Measurements from ENCODE around the gene MDFI. TPM values are rescaled to one million over a fixed set of nuclear protein-coding genes. Genes with fewer than 3 reads are reported as not detected.

Gene MDFI
- total RNA-seq, 2 experiments from 2014 or later = not detected

GRCh38 chr6:41657131-41658094, 19.1 kb downstream of the MDFI start:
- ChIA-PET CTCF (interaction anchor here (1.7 kb wide), 1 partner anchor 26 kb away, joined by 8 read pairs; no protein-coding TSS in a partner anchor), POLR2A (no interaction called here)
- Mint-ChIP-seq H3K9me3 (no peaks in the 10 kb centered on the region), H3K36me3 (ENCODE audit: low read depth) (no peaks in the 10 kb centered on the region), H3K27me3 (peaks cover 23% of the 10 kb centered on the region), H3K4me1 (ENCODE audit: low read depth) (no peaks in the 10 kb centered on the region), H3K27ac (no peak overlapping the region), H3K4me3 (no peak overlapping the region)
- intact Hi-C loops (cut with micrococcal nuclease) = no loop called here
- DNase-seq = no peak
- TF ChIP-seq, protein P1, sequence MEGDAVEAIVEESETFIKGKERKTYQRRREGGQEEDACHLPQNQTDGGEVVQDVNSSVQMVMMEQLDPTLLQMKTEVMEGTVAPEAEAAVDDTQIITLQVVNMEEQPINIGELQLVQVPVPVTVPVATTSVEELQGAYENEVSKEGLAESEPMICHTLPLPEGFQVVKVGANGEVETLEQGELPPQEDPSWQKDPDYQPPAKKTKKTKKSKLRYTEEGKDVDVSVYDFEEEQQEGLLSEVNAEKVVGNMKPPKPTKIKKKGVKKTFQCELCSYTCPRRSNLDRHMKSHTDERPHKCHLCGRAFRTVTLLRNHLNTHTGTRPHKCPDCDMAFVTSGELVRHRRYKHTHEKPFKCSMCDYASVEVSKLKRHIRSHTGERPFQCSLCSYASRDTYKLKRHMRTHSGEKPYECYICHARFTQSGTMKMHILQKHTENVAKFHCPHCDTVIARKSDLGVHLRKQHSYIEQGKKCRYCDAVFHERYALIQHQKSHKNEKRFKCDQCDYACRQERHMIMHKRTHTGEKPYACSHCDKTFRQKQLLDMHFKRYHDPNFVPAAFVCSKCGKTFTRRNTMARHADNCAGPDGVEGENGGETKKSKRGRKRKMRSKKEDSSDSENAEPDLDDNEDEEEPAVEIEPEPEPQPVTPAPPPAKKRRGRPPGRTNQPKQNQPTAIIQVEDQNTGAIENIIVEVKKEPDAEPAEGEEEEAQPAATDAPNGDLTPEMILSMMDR (IDR thresholded peaks at IDR 0.05) = no peak
- ATAC-seq = no peak

DNA sequence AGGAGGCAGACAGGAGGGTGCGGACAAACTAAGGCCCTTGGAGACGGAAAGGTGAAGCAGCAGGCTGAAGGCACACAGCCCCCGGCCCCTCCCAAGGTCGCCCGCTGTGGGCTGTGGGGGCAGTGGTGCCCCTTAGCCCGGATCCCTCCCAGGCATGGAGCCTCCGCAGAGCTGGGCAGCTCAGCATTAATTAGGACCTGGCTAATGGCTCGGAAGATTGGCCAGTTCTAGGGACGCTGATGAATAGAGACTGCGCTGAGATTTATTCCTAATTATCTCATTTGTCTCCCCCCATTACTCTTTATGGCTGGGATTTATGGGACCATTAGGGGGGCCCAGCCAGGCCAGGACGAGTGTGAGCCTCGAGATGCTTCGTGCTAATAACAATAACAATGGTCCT, 20.4 kb downstream of the MDFI start:
- POLR2A ChIA-PET = no interaction called here
- no peak overlapping the region for H3K27ac Mint-ChIP-seq
- no peaks in the 10 kb centered on the region for H3K9me3 Mint-ChIP-seq
- ATAC-seq = no peak
- TF ChIP-seq, protein P1 (IDR thresholded peaks at IDR 0.05) = no peak
- no peaks in the 10 kb centered on the region for H3K36me3 Mint-ChIP-seq (ENCODE audit: low read depth)
- no peak for DNase-seq
- H3K27me3 Mint-ChIP-seq = peaks cover 27% of the 10 kb centered on the region
- CTCF ChIA-PET = interaction anchor here (1.7 kb wide), 1 partner anchor 25 kb away, joined by 8 read pairs; no protein-coding TSS in a partner anchor
- intact Hi-C loops (cut with micrococcal nuclease) = no loop called here
- no peak overlapping the region for H3K4me3 Mint-ChIP-seq
- no peaks in the 10 kb centered on the region for H3K4me1 Mint-ChIP-seq (ENCODE audit: low read depth)

- Mint-ChIP-seq H3K4me1 (ENCODE audit: low read depth) (no peaks in the 10 kb centered on the region), H3K27ac (no peak overlapping the region), H3K9me3 (no peaks in the 10 kb centered on the region), H3K27me3 (peaks cover 27% of the 10 kb centered on the region), H3K4me3 (no peak overlapping the region), H3K36me3 (ENCODE audit: low read depth) (no peaks in the 10 kb centered on the region)
- ChIA-PET CTCF (interaction anchor here (2.1 kb wide), 1 partner anchor 24 kb away, joined by 6 read pairs; no protein-coding TSS in a partner anchor), POLR2A (no interaction called here)
- ATAC-seq (no peak), DNase-seq (no peak)
- TF ChIP-seq, protein P1 (IDR thresholded peaks at IDR 0.05) = no peak
- intact Hi-C loops (cut with micrococcal nuclease) = no loop called here
Observed at GRCh38 chr6:41659935-41660334, 21.7 kb downstream of the MDFI start.

- Mint-ChIP-seq H3K4me3 (no peak overlapping the region), H3K4me1 (ENCODE audit: low read depth) (no peaks in the 10 kb centered on the region), H3K27ac (no peak overlapping the region), H3K9me3 (no peaks in the 10 kb centered on the region), H3K36me3 (ENCODE audit: low read depth) (no peaks in the 10 kb centered on the region), H3K27me3 (peaks cover 22% of the 10 kb centered on the region)
- DNase-seq (no peak), ATAC-seq (no peak)
- TF ChIP-seq, protein P1 (IDR thresholded peaks at IDR 0.05) = no peak
- CTCF ChIA-PET = interaction anchor here (0.8 kb wide), 1 partner anchor 20 kb away, joined by 3 read pairs; no protein-coding TSS in a partner anchor
- intact Hi-C loops (cut with micrococcal nuclease) = no loop called here
- POLR2A ChIA-PET = no interaction called here
Observed at GRCh38 chr6:41663568-41663967, 25.3 kb downstream of the MDFI start.

DNA sequence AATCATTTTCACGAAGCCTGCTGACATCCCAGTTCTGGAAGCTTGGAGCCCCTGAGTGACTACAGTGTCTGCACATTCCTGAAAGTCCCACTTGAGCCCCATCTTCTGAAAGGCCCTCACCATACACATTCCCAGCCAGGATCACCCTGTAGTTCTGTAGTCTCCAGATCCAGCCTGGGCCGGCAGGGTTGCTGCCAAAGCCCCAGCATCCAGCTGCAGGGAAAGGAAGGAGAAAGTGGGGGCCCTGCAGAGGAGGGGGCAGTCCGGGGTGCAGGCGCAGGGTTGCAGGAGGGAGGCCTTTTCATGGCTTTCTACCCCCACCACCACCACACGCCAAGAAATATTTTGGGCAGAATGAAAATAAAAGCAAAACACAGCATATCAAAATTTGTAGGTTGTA, 26.0 kb downstream of the MDFI start:
- H3K27ac Mint-ChIP-seq = no peak overlapping the region
- ChIA-PET CTCF (interaction anchor here (1.2 kb wide), 1 partner anchor 19 kb away, joined by 3 read pairs; no protein-coding TSS in a partner anchor), POLR2A (no interaction called here)
- no peak overlapping the region for H3K4me3 Mint-ChIP-seq
- no peaks in the 10 kb centered on the region for H3K36me3 Mint-ChIP-seq (ENCODE audit: low read depth)
- H3K27me3 Mint-ChIP-seq = peaks cover 18% of the 10 kb centered on the region
- intact Hi-C loops (cut with micrococcal nuclease) = no loop called here
- DNase-seq (no peak), ATAC-seq (no peak)
- no peaks in the 10 kb centered on the region for H3K9me3 Mint-ChIP-seq
- H3K4me1 Mint-ChIP-seq (ENCODE audit: low read depth) = no peaks in the 10 kb centered on the region
- TF ChIP-seq, protein P1 (IDR thresholded peaks at IDR 0.05) = no peak
